ENCODE measurements around the gene JPH2.

JPH2 gene

GRCh38 chr20:44208165-44208564 lies 21.2 kb upstream of the JPH2 start:
- no peaks in the 10 kb centered on the region for H3K9me3 ChIP-seq (ENCODE audit: insufficient read depth, low read length)
- peak overlapping the region; percentile 91 for H3K4me2 ChIP-seq (ENCODE audit: low read depth, low read length, poor library complexity, severe bottlenecking)
- H3K9me2 ChIP-seq (replicated peaks; ENCODE audit: insufficient read depth, low read length) = no peaks in the 10 kb centered on the region
- peaks cover 51% of the 10 kb centered on the region for H3K79me2 ChIP-seq (ENCODE audit: insufficient read depth, low read length)
- TF ChIP-seq CTCF (IDR thresholded peaks at IDR 0.05; ENCODE audit: insufficient read depth, low read length, poor library complexity, severe bottlenecking) (no peak), EZH2phosphoT487 (conservative IDR thresholded peaks at IDR 0.05; ENCODE audit: low read length) (no peak)
- H3F3A ChIP-seq (ENCODE audit: insufficient read depth) = peaks cover 5% of the 10 kb centered on the region; the same call in 1 of the 2 replicates
- H3K27ac ChIP-seq (ENCODE audit: low read depth, low read length) = no peak overlapping the region
- peaks cover 23% of the 10 kb centered on the region for H4K20me1 ChIP-seq (ENCODE audit: low read depth, low read length)
- H3K4me3 ChIP-seq (ENCODE audit: insufficient read depth, low read length, poor library complexity, severe bottlenecking) = peak overlapping the region; percentile 97
- no peak overlapping the region for H2AFZ ChIP-seq (ENCODE audit: low read depth, low read length, severe bottlenecking)
- peak overlapping the region; percentile 93 for H3K9ac ChIP-seq (ENCODE audit: low read length)
- H3K36me3 ChIP-seq (ENCODE audit: low read length) = peaks cover 4% of the 10 kb centered on the region; the same call in 1 of the 2 replicates
- no peaks in the 10 kb centered on the region for H3K27me3 ChIP-seq (ENCODE audit: low read length)

- H3K9ac ChIP-seq (ENCODE audit: low read length) = no peak overlapping the region
- H4K20me1 ChIP-seq (ENCODE audit: low read depth, low read length) = peaks cover 23% of the 10 kb centered on the region
These were observed 20.2 kb upstream of the JPH2 start for GRCh38 chr20:44207126-44207723.

GRCh38 chr20:44206132-44206531 lies 19.1 kb upstream of the JPH2 start:
- H3K9me3 ChIP-seq (ENCODE audit: insufficient read depth, low read length) = no peaks in the 10 kb centered on the region
- H3K27me3 ChIP-seq (ENCODE audit: low read length) = no peaks in the 10 kb centered on the region
- H3F3A ChIP-seq (ENCODE audit: insufficient read depth) = peaks cover 5% of the 10 kb centered on the region; the same call in 1 of the 2 replicates
- H3K79me2 ChIP-seq (ENCODE audit: insufficient read depth, low read length) = peaks cover 58% of the 10 kb centered on the region
- H3K4me2 ChIP-seq (ENCODE audit: low read depth, low read length, poor library complexity, severe bottlenecking) = no peak overlapping the region
- no peak overlapping the region for H3K4me3 ChIP-seq (ENCODE audit: insufficient read depth, low read length, poor library complexity, severe bottlenecking)
- no peak overlapping the region for H2AFZ ChIP-seq (ENCODE audit: low read depth, low read length, severe bottlenecking)
- no peak overlapping the region for H3K27ac ChIP-seq (ENCODE audit: low read depth, low read length)
- H3K9me2 ChIP-seq (replicated peaks; ENCODE audit: insufficient read depth, low read length) = no peaks in the 10 kb centered on the region
- TF ChIP-seq CTCF (IDR thresholded peaks at IDR 0.05; ENCODE audit: insufficient read depth, low read length, poor library complexity, severe bottlenecking) (no peak), EZH2phosphoT487 (conservative IDR thresholded peaks at IDR 0.05; ENCODE audit: low read length) (no peak)
- peaks cover 28% of the 10 kb centered on the region for H4K20me1 ChIP-seq (ENCODE audit: low read depth, low read length)
- no peak overlapping the region for H3K9ac ChIP-seq (ENCODE audit: low read length)
- peaks cover 18% of the 10 kb centered on the region; the same call in 1 of the 2 replicates for H3K36me3 ChIP-seq (ENCODE audit: low read length)

More at GRCh38 chr20:44207126-44207723, 20.2 kb upstream of the JPH2 start:
- Histone ChIP-seq H3K4me2 (ENCODE audit: low read depth, low read length, poor library complexity, severe bottlenecking) (peak overlapping the region; percentile 91), H3K4me3 (ENCODE audit: insufficient read depth, low read length, poor library complexity, severe bottlenecking) (no peak overlapping the region), H3K27me3 (ENCODE audit: low read length) (no peaks in the 10 kb centered on the region), H3F3A (ENCODE audit: insufficient read depth) (peaks cover 5% of the 10 kb centered on the region; the same call in 1 of the 2 replicates), H3K27ac (ENCODE audit: low read depth, low read length) (no peak overlapping the region), H3K79me2 (ENCODE audit: insufficient read depth, low read length) (peaks cover 51% of the 10 kb centered on the region), H3K9me3 (ENCODE audit: insufficient read depth, low read length) (no peaks in the 10 kb centered on the region), H2AFZ (ENCODE audit: low read depth, low read length, severe bottlenecking) (no peak overlapping the region), H3K9me2 (replicated peaks; ENCODE audit: insufficient read depth, low read length) (no peaks in the 10 kb centered on the region), H3K36me3 (ENCODE audit: low read length) (peaks cover 12% of the 10 kb centered on the region; the same call in 1 of the 2 replicates)
- TF ChIP-seq CTCF (IDR thresholded peaks at IDR 0.05; ENCODE audit: insufficient read depth, low read length, poor library complexity, severe bottlenecking) = no peak

Measured in SU-DHL-6 (cell line).